GM19238 (cell line): Measurements from ENCODE around the gene LUC7L.
A peak's percentile ranks its signal among the peaks of the same experiment; 100 is the strongest.
"Not testable (repeated sequence)": the region's sequence is repeated elsewhere in the genome, so short reads cannot be mapped to it uniquely, and the experiment has no call there.

Experiments used
- DNase-seq: peaks from one replicate; pipeline ENCODE4 v3.0.0; 2011; ENCODE audit warnings: low spot score; ENCODE audit not compliant: insufficient read length

LUC7L gene

GRCh38 chr16:229731-230281, 557 bp upstream of the LUC7L start:
- no peak for DNase-seq

- no peak for DNase-seq
Measured at GRCh38 chr16:228151-228851, 948 bp downstream of the LUC7L start.

- no peak for DNase-seq
Measured at GRCh38 chr16:220021-220420, 9.2 kb downstream of the LUC7L start.

GRCh38 chr16:212999-213398, 16.2 kb downstream of the LUC7L start:
- DNase-seq, result no peak

GRCh38 chr16:211631-212180, 17.5 kb downstream of the LUC7L start:
- not testable (repeated sequence) for DNase-seq

- not testable (repeated sequence) for DNase-seq
Measured at GRCh38 chr16:209359-209758, 19.9 kb downstream of the LUC7L start.

GRCh38 chr16:204046-204445, 25.2 kb downstream of the LUC7L start:
- not testable (repeated sequence) for DNase-seq

GRCh38 chr16:203246-203645, 26.0 kb downstream of the LUC7L start:
- no peak for DNase-seq

GRCh38 chr16:200388-200787, 28.9 kb downstream of the LUC7L start:
- DNase-seq, result no peak

GRCh38 chr16:194516-194915, 34.7 kb downstream of the LUC7L start:
- no peak for DNase-seq

- DNase-seq, result no peak
Measured at GRCh38 chr16:193441-193840, 35.8 kb downstream of the LUC7L start.

- DNase-seq, result no peak
Measured at GRCh38 chr16:192686-193085, 36.6 kb downstream of the LUC7L start.

GRCh38 chr16:191831-192230, 37.4 kb downstream of the LUC7L start:
- DNase-seq, result no peak

- DNase-seq, result no peak
Measured at GRCh38 chr16:189604-190186, 39.6 kb downstream of the LUC7L start.

GRCh38 chr16:188674-189073, 40.6 kb downstream of the LUC7L start:
- no peak for DNase-seq

GRCh38 chr16:187330-187729, 41.9 kb downstream of the LUC7L start:
- DNase-seq, result no peak

- DNase-seq, result no peak
Measured at GRCh38 chr16:185691-186090, 43.6 kb downstream of the LUC7L start.

GRCh38 chr16:185213-185612, 44.0 kb downstream of the LUC7L start:
- DNase-seq, result no peak

- DNase-seq, result no peak
Measured at GRCh38 chr16:183005-183404, 46.2 kb downstream of the LUC7L start.

GRCh38 chr16:181565-182021, 47.7 kb downstream of the LUC7L start:
- peak; percentile 87 for DNase-seq

GRCh38 chr16:180681-181564, 48.3 kb downstream of the LUC7L start:
- no peak for DNase-seq
